GM21529 (cell line): ENCODE measurements around the gene MACROD2.
"Not testable (repeated sequence)": the region's sequence is repeated elsewhere in the genome, so short reads cannot be mapped to it uniquely, and the experiment has no call there.

Experiments
- ATAC-seq: cut with Tn5 transposase; IDR thresholded peaks from one replicate; pipeline ENCODE4 v1.9.1; 2021; ENCODE audit not compliant: unreplicated experiment

MACROD2 gene

GRCh38 chr20:14963262-14963663 is 967.9 kb downstream of the MACROD2 start:
- ATAC-seq, result no peak

- ATAC-seq, result no peak
Observed at GRCh38 chr20:14966203-14966602, 970.9 kb downstream of the MACROD2 start.

GRCh38 chr20:14966808-14967207 is 971.5 kb downstream of the MACROD2 start:
- ATAC-seq, result no peak

DNA sequence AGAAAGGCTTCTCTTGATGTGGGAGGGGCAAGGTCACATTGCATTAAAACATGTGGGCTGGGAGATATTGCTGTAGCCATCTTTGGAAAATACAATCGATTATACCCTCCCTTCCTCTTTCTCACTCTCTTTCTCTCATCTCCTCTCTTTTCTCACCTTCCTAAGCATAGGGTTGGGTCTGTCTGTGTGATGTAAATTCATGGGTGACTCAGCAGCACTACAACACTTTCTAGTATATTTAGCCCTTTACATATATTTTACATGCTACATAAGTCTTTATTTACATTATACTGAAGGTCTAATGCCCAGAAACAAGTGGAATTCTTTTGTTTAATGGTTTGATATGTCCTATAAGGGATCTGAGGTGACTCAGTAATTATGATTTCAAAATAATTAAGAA is 976.9 kb downstream of the MACROD2 start:
- ATAC-seq, result no peak

- no peak for ATAC-seq
Observed at GRCh38 chr20:14972690-14973089, 977.4 kb downstream of the MACROD2 start.

DNA sequence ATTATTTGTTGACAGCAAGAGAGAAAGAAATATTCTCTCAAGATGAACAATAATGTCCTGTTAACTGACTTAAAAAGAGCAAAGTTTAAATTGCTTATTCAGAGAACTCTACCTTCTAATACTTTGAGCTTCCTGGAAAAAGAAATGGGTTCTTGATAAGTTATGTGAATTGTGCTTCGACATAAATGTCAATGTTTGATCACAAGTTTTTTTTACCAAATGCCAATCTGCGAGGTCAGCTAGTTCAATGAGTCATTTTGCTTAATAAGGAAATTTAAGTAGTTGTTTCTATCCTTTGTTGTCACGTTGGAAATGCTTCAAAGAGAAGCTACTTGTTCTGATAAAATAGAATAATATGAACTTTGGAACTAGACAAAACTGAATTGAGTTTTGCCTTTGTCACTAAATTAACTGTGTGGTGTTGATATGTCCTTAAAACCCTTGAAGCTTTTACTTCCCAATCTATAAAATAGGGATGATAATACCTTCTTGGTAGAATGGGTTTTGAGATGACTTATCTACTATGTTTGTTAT is 984.2 kb downstream of the MACROD2 start:
- no peak for ATAC-seq

- ATAC-seq, result not testable (repeated sequence)
Observed at GRCh38 chr20:14981486-14981885, 986.2 kb downstream of the MACROD2 start.

DNA sequence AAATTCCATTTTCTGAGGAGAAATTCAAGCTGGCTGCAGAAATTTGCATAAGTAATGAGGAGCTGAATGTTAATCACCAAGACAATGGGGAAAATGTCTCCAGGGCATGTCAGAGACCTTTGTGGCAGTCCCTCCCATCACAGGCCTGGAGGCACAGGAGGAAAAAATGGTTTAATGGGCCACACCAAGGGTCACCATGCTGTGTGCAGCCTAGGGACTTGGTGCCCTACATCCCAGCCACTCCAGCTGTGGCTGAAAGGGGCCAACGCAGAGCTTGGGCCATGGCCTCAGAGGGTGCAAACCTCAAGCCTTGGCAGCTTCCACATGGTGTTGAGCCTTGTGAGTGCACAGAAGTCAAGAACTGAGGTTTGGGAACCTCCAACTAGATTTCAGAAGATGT is 987.0 kb downstream of the MACROD2 start:
- ATAC-seq, result not testable (repeated sequence)

DNA sequence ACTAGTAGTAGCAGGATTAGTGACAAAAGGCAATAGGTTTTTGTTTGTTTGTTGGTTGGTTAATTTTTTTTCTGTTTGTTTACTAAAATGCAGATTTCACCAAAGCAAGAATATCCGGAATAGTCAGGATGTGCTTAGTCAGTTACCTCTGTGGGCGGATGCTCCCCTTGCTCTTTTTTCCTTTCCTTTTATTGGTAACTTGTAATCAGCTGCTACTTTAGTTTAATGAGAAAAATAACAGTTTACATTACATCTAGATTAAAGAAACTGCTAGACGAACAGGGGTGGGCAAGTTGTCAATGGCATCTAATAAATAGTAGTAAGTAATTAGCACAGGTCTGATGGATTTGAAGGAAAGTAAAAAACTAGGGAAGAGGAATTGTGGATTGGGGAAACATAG is 989.0 kb downstream of the MACROD2 start:
- no peak for ATAC-seq

DNA sequence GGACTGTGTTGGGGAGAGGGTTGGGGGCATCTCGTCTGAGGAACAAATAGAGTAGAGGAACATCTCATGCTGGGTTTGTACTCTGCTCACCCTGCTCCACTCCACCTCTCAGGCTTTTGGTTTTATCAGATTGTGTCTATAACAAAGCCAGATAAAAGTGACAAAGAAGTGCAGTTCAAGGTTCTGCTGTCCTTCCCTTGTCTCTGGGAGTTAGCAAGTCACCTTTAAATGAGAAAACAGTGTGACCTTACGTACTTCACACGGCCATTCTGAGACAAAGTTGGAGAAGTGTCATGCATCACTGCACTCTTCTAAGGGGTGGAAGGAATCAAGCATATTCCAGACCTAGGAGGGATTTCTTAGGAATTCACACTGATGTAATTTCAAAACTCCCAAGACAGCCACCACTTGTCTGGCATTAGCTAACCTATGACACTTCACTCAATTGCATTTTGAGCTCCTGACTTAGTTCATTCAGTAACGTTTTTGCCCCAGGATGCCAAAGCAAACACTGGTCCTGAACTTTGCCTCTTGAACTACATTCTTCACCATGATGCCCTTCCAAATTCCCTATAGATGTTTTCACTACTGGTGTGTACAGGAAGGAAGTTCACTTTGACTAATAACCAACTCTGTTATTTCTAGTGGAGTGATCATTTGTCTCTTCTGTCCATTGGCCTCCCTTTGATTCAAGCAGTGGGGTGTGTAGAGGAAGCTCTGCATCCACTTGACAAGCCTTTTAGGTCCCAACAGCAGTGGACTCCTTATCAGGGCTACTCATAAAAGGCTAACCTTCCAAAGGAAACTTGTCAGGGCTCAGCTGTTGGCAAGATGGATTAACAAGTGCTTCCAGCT is 989.7 kb downstream of the MACROD2 start:
- ATAC-seq, result no peak

- ATAC-seq, result no peak
Observed at GRCh38 chr20:14986026-14986655, 990.8 kb downstream of the MACROD2 start.

- no peak for ATAC-seq
Observed at GRCh38 chr20:14986656-14987055, 991.3 kb downstream of the MACROD2 start.

DNA sequence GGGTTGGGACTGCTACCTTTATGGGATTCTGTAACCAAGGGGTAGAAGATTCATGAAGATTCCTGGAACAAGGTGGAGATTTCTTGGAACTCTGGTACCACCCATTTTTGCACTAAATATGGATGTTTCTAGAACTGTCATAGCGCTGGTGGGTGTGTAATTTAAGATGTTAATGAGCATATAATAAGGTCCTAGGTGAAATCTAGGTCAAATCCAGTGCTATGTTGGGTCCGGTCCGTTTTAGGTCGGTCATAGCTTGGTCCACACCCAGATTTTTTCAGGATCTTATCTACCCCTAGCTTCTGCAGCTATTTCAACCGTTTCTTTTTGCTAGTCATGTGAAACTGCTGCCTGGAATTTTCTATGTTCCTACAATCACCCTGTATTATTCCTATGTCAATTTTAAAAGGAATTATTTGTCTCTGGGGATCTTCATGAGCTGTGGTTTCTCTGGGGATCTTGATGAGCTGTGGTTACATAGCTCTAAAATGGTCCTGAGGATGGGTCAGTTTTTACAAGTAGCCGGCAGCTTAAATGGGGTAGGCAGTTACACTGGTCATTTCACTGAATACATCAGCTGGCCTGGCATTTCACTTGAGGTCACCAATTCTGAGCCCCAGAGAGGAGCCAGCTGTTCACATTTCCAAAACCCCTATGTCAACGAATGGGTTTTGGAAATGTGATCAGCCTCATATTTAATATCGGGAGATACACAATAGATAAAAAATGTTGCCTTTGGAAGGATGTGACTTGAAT is 994.4 kb downstream of the MACROD2 start:
- ATAC-seq, result no peak

DNA sequence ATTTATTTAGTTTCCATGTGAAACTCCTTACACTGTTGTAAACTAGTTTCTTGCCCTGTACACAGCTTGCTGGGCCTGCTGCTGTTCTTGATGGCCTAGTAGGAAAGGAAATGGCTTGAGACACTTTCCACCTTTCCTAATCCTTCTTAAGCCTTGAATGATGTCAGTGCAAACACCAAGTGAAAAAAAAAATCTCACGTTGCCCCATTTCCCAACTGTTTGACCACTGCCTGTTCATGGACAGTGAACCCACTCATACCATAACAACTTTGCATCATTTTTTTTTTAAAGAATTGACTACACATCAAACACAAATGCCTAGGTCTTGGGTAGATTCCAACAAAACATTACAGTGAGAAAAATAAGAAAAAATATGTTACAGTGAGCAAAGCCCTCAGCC is 995.7 kb downstream of the MACROD2 start:
- ATAC-seq, result no peak

GRCh38 chr20:14992153-14992552 is 996.8 kb downstream of the MACROD2 start:
- ATAC-seq, result no peak

- no peak for ATAC-seq
Observed at GRCh38 chr20:14992961-14993360, 997.6 kb downstream of the MACROD2 start.

- ATAC-seq, result no peak
Observed at GRCh38 chr20:14996883-14997672, 1001.8 kb downstream of the MACROD2 start.

DNA sequence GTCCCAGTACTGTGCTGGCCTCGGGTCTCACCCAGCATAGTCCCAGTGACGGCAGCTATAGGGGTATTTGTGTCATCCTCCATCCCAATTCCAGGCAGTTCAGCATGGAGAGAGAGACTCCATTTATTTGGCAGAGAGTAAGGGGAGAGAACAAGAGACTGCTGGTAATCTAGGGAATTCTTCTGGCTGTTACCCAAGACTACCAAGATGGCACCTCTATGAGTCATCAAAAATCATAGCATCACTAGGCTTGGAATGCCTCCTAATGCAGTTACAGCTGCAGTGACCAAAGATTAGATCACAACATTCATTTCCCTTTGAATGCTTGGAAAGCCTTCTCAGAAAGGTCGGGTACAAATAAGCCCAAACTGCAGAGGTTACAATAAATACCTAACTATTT is 1002.5 kb downstream of the MACROD2 start:
- no peak for ATAC-seq

DNA sequence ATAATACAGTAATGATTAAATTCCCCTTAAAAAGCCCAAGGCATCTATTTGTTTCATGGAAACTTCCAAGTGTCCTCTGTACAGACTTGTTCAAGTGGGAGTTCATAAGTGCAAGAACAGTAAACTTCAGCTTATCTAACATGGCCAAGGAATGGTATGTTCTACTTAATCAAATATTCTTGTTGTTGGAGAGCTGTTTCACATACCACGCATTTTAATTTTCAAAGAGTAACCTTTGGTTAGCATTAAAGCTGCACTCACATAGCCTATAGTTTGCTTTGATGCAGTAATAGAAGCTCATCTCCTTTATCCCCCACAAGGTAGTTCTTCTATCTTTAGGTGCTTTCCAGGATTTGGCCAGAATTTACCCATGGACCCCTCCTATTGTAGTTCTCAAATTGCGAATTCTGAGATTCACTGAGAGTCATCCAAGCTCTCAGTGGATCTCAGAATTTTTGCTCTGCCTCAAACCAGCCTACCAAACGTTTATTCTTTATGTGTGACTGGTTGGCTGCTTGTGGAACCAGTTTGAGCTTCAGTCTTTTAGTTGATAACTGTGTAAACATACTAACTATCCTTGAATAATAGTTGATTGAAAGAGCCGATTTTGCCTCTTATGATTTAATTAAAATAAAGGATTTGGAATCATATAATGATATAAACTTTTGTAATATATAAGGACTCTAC is 1010.1 kb downstream of the MACROD2 start:
- no peak for ATAC-seq

GRCh38 chr20:15011631-15012030 is 1016.3 kb downstream of the MACROD2 start:
- ATAC-seq, result no peak
